Measurements from ENCODE around the gene PHYHD1.

DNA sequence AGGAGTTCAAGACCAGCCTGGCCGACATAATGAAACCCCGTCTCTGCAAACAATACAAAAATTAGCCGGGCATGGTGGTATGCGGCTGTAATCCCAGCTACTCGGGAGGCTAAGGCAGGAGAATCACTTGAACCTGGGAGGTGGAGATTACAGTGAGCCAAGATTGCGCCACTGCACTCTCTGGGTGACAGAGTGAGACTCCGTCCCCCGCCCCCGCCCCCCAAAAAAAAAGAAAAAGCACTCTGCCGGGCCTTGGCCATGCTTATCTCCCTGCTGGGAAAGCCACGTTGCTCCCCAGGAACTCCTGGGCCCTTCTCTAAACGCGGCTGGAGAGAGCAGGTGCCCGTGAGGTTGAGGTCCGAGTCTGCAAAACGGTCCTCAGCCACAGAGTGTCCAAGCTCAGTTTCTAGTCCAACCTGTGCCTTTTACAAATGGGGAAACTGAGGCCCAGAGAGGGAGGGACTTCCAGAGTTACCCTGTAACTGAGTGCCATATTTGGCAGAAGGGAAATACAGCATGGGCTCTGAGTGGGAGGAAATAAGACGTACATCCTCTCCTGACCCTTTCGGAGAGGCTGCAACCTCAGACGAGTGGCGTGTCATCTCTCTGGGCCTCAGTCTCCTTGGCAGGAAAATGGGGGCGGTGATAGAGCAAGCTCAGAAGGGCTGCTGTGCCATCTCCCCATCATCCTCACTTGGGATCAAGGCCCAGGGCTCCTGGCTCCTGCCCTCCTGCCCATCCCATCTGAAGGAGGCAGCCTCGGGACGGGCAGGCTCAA, 6.6 kb upstream of the PHYHD1 start:
- TF ChIP-seq, protein P1, sequence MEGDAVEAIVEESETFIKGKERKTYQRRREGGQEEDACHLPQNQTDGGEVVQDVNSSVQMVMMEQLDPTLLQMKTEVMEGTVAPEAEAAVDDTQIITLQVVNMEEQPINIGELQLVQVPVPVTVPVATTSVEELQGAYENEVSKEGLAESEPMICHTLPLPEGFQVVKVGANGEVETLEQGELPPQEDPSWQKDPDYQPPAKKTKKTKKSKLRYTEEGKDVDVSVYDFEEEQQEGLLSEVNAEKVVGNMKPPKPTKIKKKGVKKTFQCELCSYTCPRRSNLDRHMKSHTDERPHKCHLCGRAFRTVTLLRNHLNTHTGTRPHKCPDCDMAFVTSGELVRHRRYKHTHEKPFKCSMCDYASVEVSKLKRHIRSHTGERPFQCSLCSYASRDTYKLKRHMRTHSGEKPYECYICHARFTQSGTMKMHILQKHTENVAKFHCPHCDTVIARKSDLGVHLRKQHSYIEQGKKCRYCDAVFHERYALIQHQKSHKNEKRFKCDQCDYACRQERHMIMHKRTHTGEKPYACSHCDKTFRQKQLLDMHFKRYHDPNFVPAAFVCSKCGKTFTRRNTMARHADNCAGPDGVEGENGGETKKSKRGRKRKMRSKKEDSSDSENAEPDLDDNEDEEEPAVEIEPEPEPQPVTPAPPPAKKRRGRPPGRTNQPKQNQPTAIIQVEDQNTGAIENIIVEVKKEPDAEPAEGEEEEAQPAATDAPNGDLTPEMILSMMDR (conservative IDR thresholded peaks at IDR 0.05; ENCODE audit: low read depth, low read length): no peak
- TF ChIP-seq CEBPB (IDR thresholded peaks at IDR 0.05; ENCODE audit: low read depth, low read length) (0 out of 2 replicates have a peak, but pooled peaks have one; percentile 3), RFX5 (IDR thresholded peaks at IDR 0.05; ENCODE audit: low read depth, low read length) (no peak), POLR2A (IDR thresholded peaks at IDR 0.05; ENCODE audit: low read depth, low read length) (no peak), RAD21 (IDR thresholded peaks at IDR 0.05; ENCODE audit: low read length) (no peak), FOS (IDR thresholded peaks at IDR 0.05; ENCODE audit: low read depth, low read length) (no peak), NFE2L2 (IDR thresholded peaks at IDR 0.05; ENCODE audit: low read depth, low read length) (no peak), MXI1 (IDR thresholded peaks at IDR 0.05; ENCODE audit: borderline replicate concordance, low read depth, low read length) (no peak), RCOR1 (IDR thresholded peaks at IDR 0.05; ENCODE audit: insufficient replicate concordance, low read length) (no peak), MAFK (IDR thresholded peaks at IDR 0.05; ENCODE audit: low read depth, low read length) (no peak), BHLHE40 (IDR thresholded peaks at IDR 0.05; ENCODE audit: low read depth, low read length) (no peak), MAZ (IDR thresholded peaks at IDR 0.05; ENCODE audit: borderline replicate concordance, low read depth, low read length) (no peak)
- TF ChIP-seq, protein P2, sequence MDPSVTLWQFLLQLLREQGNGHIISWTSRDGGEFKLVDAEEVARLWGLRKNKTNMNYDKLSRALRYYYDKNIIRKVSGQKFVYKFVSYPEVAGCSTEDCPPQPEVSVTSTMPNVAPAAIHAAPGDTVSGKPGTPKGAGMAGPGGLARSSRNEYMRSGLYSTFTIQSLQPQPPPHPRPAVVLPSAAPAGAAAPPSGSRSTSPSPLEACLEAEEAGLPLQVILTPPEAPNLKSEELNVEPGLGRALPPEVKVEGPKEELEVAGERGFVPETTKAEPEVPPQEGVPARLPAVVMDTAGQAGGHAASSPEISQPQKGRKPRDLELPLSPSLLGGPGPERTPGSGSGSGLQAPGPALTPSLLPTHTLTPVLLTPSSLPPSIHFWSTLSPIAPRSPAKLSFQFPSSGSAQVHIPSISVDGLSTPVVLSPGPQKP (IDR thresholded peaks at IDR 0.05; ENCODE audit: borderline replicate concordance, low read depth, low read length): no peak
- TF ChIP-seq, protein P3, sequence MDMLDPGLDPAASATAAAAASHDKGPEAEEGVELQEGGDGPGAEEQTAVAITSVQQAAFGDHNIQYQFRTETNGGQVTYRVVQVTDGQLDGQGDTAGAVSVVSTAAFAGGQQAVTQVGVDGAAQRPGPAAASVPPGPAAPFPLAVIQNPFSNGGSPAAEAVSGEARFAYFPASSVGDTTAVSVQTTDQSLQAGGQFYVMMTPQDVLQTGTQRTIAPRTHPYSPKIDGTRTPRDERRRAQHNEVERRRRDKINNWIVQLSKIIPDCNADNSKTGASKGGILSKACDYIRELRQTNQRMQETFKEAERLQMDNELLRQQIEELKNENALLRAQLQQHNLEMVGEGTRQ (IDR thresholded peaks at IDR 0.05; ENCODE audit: low read depth, low read length): no peak
